Measurements from ENCODE around the gene IL25. TPM values are rescaled to one million over a fixed set of nuclear protein-coding genes. Genes with fewer than 3 reads are reported as not detected.
"Not testable (repeated sequence)": the region's sequence is repeated elsewhere in the genome, so short reads cannot be mapped to it uniquely, and the experiment has no call there.

The IL25 gene
- total RNA-seq, 3 donors from 2014 or later (not counting 1 experiment from before 2014, with no cell fraction given) = not detected

- H3K27ac Mint-ChIP-seq = no peak overlapping the region
- Histone ChIP-seq H3K9me3 (ENCODE audit: control insufficient read depth, insufficient read depth, low read length) (no peaks in the 10 kb centered on the region), H3K4me3 (ENCODE audit: low read length) (no peak overlapping the region), H3K4me1 (ENCODE audit: control insufficient read depth, insufficient read depth, low read length) (no peaks in the 10 kb centered on the region), H3K27me3 (ENCODE audit: control insufficient read depth, insufficient read depth, low read length) (no peaks in the 10 kb centered on the region), H3K36me3 (ENCODE audit: control insufficient read depth, insufficient read depth, low read length) (no peaks in the 10 kb centered on the region), H3K27ac (ENCODE audit: low read length) (no peak overlapping the region)
- H3K9me3 Mint-ChIP-seq = no peaks in the 10 kb centered on the region
- peaks cover 0 to 11% of the 10 kb centered on the region in 2 donors for H3K27me3 Mint-ChIP-seq (ENCODE audit: low read depth in 2 of 2)
- no peak overlapping the region for H3K4me3 Mint-ChIP-seq
- 69% methylated on average over 12 of the region's 12 CpGs for WGBS (ENCODE audit: insufficient coverage)
- no peak for TF ChIP-seq CTCF (IDR thresholded peaks at IDR 0.05)
- intact Hi-C loops (cut with micrococcal nuclease) = no loop called here
- H3K4me1 Mint-ChIP-seq = no peaks in the 10 kb centered on the region
- no peaks in the 10 kb centered on the region for H3K36me3 Mint-ChIP-seq
- DNase-seq (no peak), ATAC-seq (no peak)
Measured at GRCh38 chr14:23389396-23389795, 16.8 kb downstream of the IL25 start.

- not testable (repeated sequence) for H3K9me3 ChIP-seq (ENCODE audit: control insufficient read depth, insufficient read depth, low read length)
Measured at GRCh38 chr14:23389871-23390270, 17.3 kb downstream of the IL25 start.

GRCh38 chr14:23392613-23393012, 20.0 kb downstream of the IL25 start:
- intact Hi-C loops (cut with micrococcal nuclease) = no loop called here
- TF ChIP-seq CTCF (IDR thresholded peaks at IDR 0.05) = no peak
- Histone ChIP-seq H3K4me1 (ENCODE audit: control insufficient read depth, insufficient read depth, low read length) (no peaks in the 10 kb centered on the region), H3K4me3 (ENCODE audit: low read length) (no peak overlapping the region), H3K27ac (ENCODE audit: low read length) (no peak overlapping the region), H3K36me3 (ENCODE audit: control insufficient read depth, insufficient read depth, low read length) (no peaks in the 10 kb centered on the region), H3K9me3 (ENCODE audit: control insufficient read depth, insufficient read depth, low read length) (no peaks in the 10 kb centered on the region), H3K27me3 (ENCODE audit: control insufficient read depth, insufficient read depth, low read length) (no peaks in the 10 kb centered on the region)
- Mint-ChIP-seq H3K27ac (no peak overlapping the region), H3K4me1 (no peaks in the 10 kb centered on the region), H3K36me3 (no peaks in the 10 kb centered on the region), H3K4me3 (no peak overlapping the region), H3K27me3 (ENCODE audit: low read depth in 2 of 2) (peaks cover 0 to 11% of the 10 kb centered on the region in 2 donors), H3K9me3 (no peaks in the 10 kb centered on the region)
- ATAC-seq = no peak
- no peak for DNase-seq
- WGBS (ENCODE audit: insufficient coverage) = 84% methylated on average over 7 of the region's 7 CpGs

More at GRCh38 chr14:23389871-23390270, 17.3 kb downstream of the IL25 start:
- ATAC-seq; H3K27me3 ChIP-seq (ENCODE audit: control insufficient read depth, insufficient read depth, low read length); H3K27ac ChIP-seq (ENCODE audit: low read length); H3K4me3 ChIP-seq (ENCODE audit: low read length); intact Hi-C loops (cut with micrococcal nuclease); H3K4me1 Mint-ChIP-seq; DNase-seq; H3K36me3 ChIP-seq (ENCODE audit: control insufficient read depth, insufficient read depth, low read length); H3K4me1 ChIP-seq (ENCODE audit: control insufficient read depth, insufficient read depth, low read length); H3K36me3 Mint-ChIP-seq; H3K4me3 Mint-ChIP-seq; H3K9me3 Mint-ChIP-seq; H3K27ac Mint-ChIP-seq: not testable (repeated sequence)
- H3K27me3 Mint-ChIP-seq (ENCODE audit: low read depth in 2 of 2) = peaks cover 0 to 11% of the 10 kb centered on the region in 2 donors
- WGBS (ENCODE audit: insufficient coverage) = 100% methylated on average over 3 of the region's 19 CpGs

GRCh38 chr14:23396126-23396525, 23.5 kb downstream of the IL25 start:
- no peaks in the 10 kb centered on the region for H3K36me3 Mint-ChIP-seq
- H3K4me1 Mint-ChIP-seq = no peaks in the 10 kb centered on the region
- no peaks in the 10 kb centered on the region for H3K9me3 Mint-ChIP-seq
- no peak for TF ChIP-seq CTCF (IDR thresholded peaks at IDR 0.05)
- no peaks in the 10 kb centered on the region for H3K27me3 ChIP-seq (ENCODE audit: control insufficient read depth, insufficient read depth, low read length)
- no peaks in the 10 kb centered on the region for H3K9me3 ChIP-seq (ENCODE audit: control insufficient read depth, insufficient read depth, low read length)
- no peak overlapping the region for H3K27ac Mint-ChIP-seq
- H3K4me3 ChIP-seq (ENCODE audit: low read length) = no peak overlapping the region
- no peak overlapping the region for H3K27ac ChIP-seq (ENCODE audit: low read length)
- ATAC-seq = no peak
- H3K4me3 Mint-ChIP-seq = no peak overlapping the region
- H3K27me3 Mint-ChIP-seq (ENCODE audit: low read depth in 2 of 2) = peaks cover 0 to 5% of the 10 kb centered on the region in 2 donors
- H3K36me3 ChIP-seq (ENCODE audit: control insufficient read depth, insufficient read depth, low read length) = no peaks in the 10 kb centered on the region
- H3K4me1 ChIP-seq (ENCODE audit: control insufficient read depth, insufficient read depth, low read length) = no peaks in the 10 kb centered on the region
- 92% methylated on average over 10 of the region's 10 CpGs for WGBS (ENCODE audit: insufficient coverage)
- no peak for DNase-seq
- intact Hi-C loops (cut with micrococcal nuclease) = no loop called here

All from natural killer cell (primary cell).